HG03025 (cell line): ENCODE data around the gene SLC1A5.

Source experiments
- ATAC-seq: cut with Tn5 transposase; IDR thresholded peaks from one replicate; pipeline ENCODE4 v1.9.1; 2021; ENCODE audit warnings: mild to moderate bottlenecking, moderate library complexity; ENCODE audit not compliant: unreplicated experiment, low FRiP score

The SLC1A5 gene

GRCh38 chr19:46745030-46745429 lies 43.4 kb downstream of the SLC1A5 start:
- ATAC-seq = no peak

- no peak for ATAC-seq
Measured at GRCh38 chr19:46744005-46744691, 44.2 kb downstream of the SLC1A5 start.

- no peak for ATAC-seq
Measured at GRCh38 chr19:46742926-46743480, 45.4 kb downstream of the SLC1A5 start.

- no peak for ATAC-seq
Measured at GRCh38 chr19:46741447-46741846, 46.9 kb downstream of the SLC1A5 start.

- ATAC-seq = no peak
Measured at GRCh38 chr19:46739290-46739771, 49.1 kb downstream of the SLC1A5 start.

GRCh38 chr19:46737761-46738171 lies 50.6 kb downstream of the SLC1A5 start:
- ATAC-seq = no peak

GRCh38 chr19:46737298-46737654 lies 51.1 kb downstream of the SLC1A5 start:
- ATAC-seq = no peak

- ATAC-seq = no peak
Measured at GRCh38 chr19:46736531-46737297, 51.7 kb downstream of the SLC1A5 start.

- ATAC-seq = no peak
Measured at GRCh38 chr19:46733690-46734292, 54.6 kb downstream of the SLC1A5 start.

GRCh38 chr19:46732966-46733689 lies 55.3 kb downstream of the SLC1A5 start:
- no peak for ATAC-seq

- ATAC-seq = no peak
Measured at GRCh38 chr19:46732172-46732938, 56.0 kb downstream of the SLC1A5 start.

- no peak for ATAC-seq
Measured at GRCh38 chr19:46731584-46731983, 56.8 kb downstream of the SLC1A5 start.

- ATAC-seq = no peak
Measured at GRCh38 chr19:46731007-46731501, 57.3 kb downstream of the SLC1A5 start.

GRCh38 chr19:46730595-46730994 lies 57.8 kb downstream of the SLC1A5 start:
- ATAC-seq = no peak

- ATAC-seq = no peak
Measured at GRCh38 chr19:46730187-46730586, 58.2 kb downstream of the SLC1A5 start.

GRCh38 chr19:46729696-46730095 lies 58.7 kb downstream of the SLC1A5 start:
- ATAC-seq = no peak

- no peak for ATAC-seq
Measured at GRCh38 chr19:46728693-46729339, 59.6 kb downstream of the SLC1A5 start.

- ATAC-seq = no peak
Measured at GRCh38 chr19:46728208-46728607, 60.2 kb downstream of the SLC1A5 start.

GRCh38 chr19:46727757-46728156 lies 60.6 kb downstream of the SLC1A5 start:
- no peak for ATAC-seq
